ENCODE data around the gene VMA21.

VMA21 gene

DNA sequence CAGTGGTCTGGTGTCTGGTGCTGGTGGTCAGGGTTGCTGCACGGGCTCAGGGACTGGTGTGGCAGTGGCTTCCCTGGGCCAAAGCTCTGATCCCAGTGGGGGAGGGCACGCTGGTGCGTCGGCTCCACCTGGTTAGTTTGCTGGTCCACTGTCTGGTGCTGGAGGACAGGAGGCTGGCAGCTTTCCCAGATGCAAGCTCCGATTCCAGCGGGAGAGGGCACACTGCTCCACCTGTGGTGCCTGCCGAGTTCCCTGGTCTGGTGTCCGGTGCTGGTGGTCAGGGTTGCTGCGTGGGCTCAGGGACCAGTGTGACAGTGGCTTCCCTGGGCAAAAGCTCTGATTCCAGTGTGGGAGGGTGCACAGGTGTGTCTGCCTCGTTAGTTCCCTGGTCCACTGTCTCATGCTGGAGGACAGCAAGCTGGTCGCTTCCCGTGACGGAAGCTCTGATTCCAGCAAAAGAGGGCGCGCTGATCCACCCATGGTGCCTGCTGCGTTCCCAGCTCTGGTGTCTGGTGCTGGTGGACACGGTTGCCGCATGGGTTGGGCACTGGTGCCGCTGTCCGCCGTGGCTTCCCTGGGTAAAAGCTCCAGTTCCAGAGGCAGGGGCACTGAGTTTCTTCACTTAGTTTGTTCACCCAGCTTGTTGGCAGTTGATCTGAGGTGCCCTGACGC is 5.8 kb downstream of the VMA21 start:
- Mint-ChIP-seq H3K4me3 (no peak overlapping the region), H3K36me3 (ENCODE audit: low read depth) (peaks cover 22% of the 10 kb centered on the region), H3K27me3 (ENCODE audit: low read depth) (no peaks in the 10 kb centered on the region), H3K27ac (no peak overlapping the region), H3K9me3 (no peaks in the 10 kb centered on the region), H3K4me1 (ENCODE audit: low read depth) (peaks cover 28% of the 10 kb centered on the region)
- no peak for DNase-seq (ENCODE audit: low spot score)

DNA sequence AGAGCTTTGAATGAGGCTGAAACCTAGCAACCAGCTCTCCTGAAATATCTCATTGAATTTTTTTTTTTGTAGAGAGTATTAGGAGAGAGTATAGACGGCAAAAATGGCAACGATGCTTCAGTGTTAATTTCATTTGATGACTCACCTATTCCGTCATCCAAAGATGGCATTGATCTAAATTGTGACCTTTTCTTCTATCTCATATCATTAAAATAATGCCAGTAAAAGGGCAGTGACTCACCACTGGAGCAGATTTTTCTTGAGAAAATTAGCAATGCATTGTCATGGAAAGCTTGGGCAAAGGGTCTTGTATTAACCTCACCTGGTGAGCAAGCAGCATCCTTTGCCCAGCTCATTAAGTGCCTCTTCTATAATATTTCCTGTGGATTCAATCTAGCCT is 19.6 kb downstream of the VMA21 start:
- no peak overlapping the region for H3K27ac Mint-ChIP-seq
- H3K36me3 Mint-ChIP-seq (ENCODE audit: low read depth) = peaks cover 4% of the 10 kb centered on the region
- H3K4me1 Mint-ChIP-seq (ENCODE audit: low read depth) = no peaks in the 10 kb centered on the region
- no peak overlapping the region for H3K4me3 Mint-ChIP-seq
- H3K9me3 Mint-ChIP-seq = no peaks in the 10 kb centered on the region
- H3K27me3 Mint-ChIP-seq (ENCODE audit: low read depth) = no peaks in the 10 kb centered on the region
- no peak for DNase-seq (ENCODE audit: low spot score)

DNA sequence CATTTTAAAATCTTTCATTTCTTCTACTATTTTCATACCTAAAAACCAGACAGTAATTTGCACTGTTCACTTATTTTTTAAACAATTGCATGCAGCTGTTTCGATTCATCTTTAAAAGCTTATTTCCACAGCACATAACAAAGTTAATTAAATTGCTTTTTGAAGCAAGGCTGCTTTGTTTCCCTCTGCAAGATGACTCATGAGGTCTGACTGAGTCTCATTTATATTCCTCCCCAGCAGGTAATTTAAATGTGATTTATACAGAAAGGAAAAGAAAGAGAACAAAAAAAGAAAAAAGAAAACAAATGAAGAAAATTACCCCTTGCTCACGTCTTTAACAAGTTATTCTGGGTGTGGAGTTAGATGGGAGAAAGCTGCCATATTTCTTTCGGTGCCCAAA is 22.8 kb downstream of the VMA21 start:
- Mint-ChIP-seq H3K9me3 (no peaks in the 10 kb centered on the region), H3K36me3 (ENCODE audit: low read depth) (no peaks in the 10 kb centered on the region), H3K4me3 (no peak overlapping the region), H3K4me1 (ENCODE audit: low read depth) (no peaks in the 10 kb centered on the region), H3K27me3 (ENCODE audit: low read depth) (no peaks in the 10 kb centered on the region), H3K27ac (no peak overlapping the region)
- no peak for DNase-seq (ENCODE audit: low spot score)

DNA sequence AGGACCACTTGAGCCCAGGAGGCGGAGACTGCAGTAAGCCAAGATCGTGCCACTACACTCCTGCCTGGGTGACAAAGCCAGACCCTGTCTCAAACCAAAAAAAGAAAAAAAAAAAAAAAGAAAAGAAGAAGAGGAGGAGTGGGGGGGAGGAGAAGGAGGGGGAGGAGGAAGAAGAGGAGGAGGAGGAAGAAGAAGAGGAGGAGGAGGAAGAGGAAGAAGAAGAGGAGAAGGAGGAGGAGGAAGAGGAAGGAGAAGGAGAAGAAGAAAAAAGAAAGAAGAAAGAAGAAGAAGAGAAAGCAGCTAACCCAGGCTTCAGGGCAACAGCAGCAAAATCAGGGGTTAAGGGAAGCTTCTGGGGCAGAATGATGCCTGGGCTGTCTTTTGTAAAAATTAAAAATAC is 27.5 kb downstream of the VMA21 start:
- H3K4me1 Mint-ChIP-seq (ENCODE audit: low read depth) = no peaks in the 10 kb centered on the region
- no peak overlapping the region for H3K4me3 Mint-ChIP-seq
- no peaks in the 10 kb centered on the region for H3K9me3 Mint-ChIP-seq
- H3K36me3 Mint-ChIP-seq (ENCODE audit: low read depth) = no peaks in the 10 kb centered on the region
- DNase-seq (ENCODE audit: low spot score) = no peak
- H3K27me3 Mint-ChIP-seq (ENCODE audit: low read depth) = no peaks in the 10 kb centered on the region
- H3K27ac Mint-ChIP-seq = no peak overlapping the region

DNA sequence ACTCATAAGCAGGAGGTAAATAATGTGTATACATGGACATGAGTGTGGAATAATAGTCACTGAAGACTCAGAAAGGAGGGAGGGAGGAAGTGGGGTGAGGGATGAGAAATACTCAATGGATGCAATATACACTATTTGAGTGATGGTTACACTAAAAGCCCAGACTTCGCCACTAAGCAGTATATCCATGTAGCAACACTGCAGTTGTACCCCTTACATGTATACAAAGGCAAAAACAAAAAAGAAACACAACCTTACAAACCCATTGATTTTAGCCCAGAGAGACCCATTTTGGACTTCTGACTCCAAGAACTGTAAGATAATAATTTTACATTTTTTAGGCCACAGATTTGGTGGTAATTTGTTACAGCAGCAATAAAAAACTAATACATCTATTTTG is 51.5 kb downstream of the VMA21 start:
- H3K27me3 Mint-ChIP-seq (ENCODE audit: low read depth) = no peaks in the 10 kb centered on the region
- H3K4me1 Mint-ChIP-seq (ENCODE audit: low read depth) = peaks cover 3% of the 10 kb centered on the region
- H3K36me3 Mint-ChIP-seq (ENCODE audit: low read depth) = no peaks in the 10 kb centered on the region
- H3K9me3 Mint-ChIP-seq = no peaks in the 10 kb centered on the region
- H3K27ac Mint-ChIP-seq = no peak overlapping the region
- no peak overlapping the region for H3K4me3 Mint-ChIP-seq
- DNase-seq (ENCODE audit: low spot score) = no peak

DNA sequence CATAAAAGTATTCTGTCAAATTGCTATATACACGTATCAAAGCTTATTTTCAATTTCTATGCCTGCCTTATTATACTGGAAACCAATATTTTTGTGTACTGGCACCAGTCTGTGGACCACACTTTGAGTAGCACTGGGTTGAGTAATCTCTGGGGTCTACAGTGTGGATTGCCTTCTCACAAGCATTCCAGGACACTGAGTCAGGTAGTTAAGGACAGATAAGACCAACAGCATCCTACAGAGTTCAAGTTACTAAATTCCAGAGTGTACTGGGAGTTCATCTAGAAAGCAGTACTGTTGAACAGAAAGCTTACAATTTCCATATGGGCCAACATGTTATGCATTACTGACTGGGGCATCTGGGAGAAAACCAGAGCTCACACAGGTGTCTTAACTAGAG is 61.8 kb downstream of the VMA21 start:
- Mint-ChIP-seq H3K9me3 (no peaks in the 10 kb centered on the region), H3K27me3 (ENCODE audit: low read depth) (no peaks in the 10 kb centered on the region), H3K4me3 (no peak overlapping the region), H3K4me1 (ENCODE audit: low read depth) (no peaks in the 10 kb centered on the region), H3K36me3 (ENCODE audit: low read depth) (no peaks in the 10 kb centered on the region), H3K27ac (no peak overlapping the region)
- DNase-seq (ENCODE audit: low spot score) = no peak
